IPS-NIHi7 (cell line): ENCODE results near the gene OTOF.

ENCODE experiments used
- DNase-seq: peaks from one replicate; pipeline ENCODE4 v3.0.0; 2012; ENCODE audit warnings: mixed read lengths; ENCODE audit errors: extremely low spot score

The OTOF gene

DNA sequence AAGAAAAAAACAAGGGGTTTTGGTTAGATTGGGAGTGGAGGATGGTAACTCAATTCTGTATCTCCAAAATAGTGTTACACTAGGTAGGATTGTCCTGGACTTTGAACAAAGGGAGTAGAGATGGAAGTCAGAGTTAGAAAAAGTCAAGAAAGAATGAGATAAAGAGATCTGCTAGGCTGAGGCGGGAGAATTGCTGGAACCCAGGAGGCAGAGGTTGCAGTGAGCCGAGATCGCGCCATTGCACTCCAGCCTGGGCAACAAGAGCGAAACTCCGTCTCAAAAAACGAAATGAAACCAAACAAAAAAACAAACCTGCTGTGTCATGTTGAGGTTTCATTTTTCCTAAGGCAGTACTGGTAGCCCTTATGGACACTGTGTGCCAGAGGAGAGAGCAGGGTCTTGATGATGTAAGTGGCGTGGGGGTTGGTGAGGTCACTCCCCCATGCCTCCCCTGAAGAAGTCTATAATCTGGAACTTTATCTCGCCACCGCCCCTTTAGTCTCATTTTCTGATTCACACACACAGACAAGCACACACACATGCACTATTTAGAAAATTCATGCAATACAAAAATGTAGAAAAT, 65.7 kb downstream of the OTOF start:
- no peak for DNase-seq

GRCh38 chr2:26411419-26411818, 66.5 kb downstream of the OTOF start:
- no peak for DNase-seq

- no peak for DNase-seq
Measured at GRCh38 chr2:26410764-26411243, 67.1 kb downstream of the OTOF start.

- no peak for DNase-seq
Measured at GRCh38 chr2:26409785-26410184, 68.1 kb downstream of the OTOF start.

- no peak for DNase-seq
Measured at GRCh38 chr2:26407526-26407925, 70.4 kb downstream of the OTOF start.
